CD14-positive monocyte (primary cell): ENCODE data around the gene CCDC38. TPM values are rescaled to one million over a fixed set of nuclear protein-coding genes. Genes with fewer than 3 reads are reported as not detected.

Experiments
- DNase-seq, 3 donors: peaks; one replicate each; pipeline ENCODE4 v3.0.0-alpha.2; 2011 to 2022
- H2AFZ ChIP-seq: 2 replicates; pipeline ENCODE4 v1.6.0; 2012; ENCODE audit warnings: mild to moderate bottlenecking, low read depth, low read length, inconsistent platforms; ENCODE audit not compliant: insufficient read depth, poor library complexity, severe bottlenecking
- H3K27ac ChIP-seq, 2 donors: 1 replicate in 1 of 2; 2 replicates in 1 of 2; pipeline ENCODE4 v1.5.1; 2012 to 2013; ENCODE audit warnings: low read length in 2 of 2, control low read depth in 1 of 2, inconsistent platforms in 1 of 2, low read depth in 1 of 2, mild to moderate bottlenecking in 1 of 2
- H3K27me3 ChIP-seq, 2 donors: one replicate each; pipeline versions ENCODE4 v1.6.0 to v1.6.1; 2011 to 2013; ENCODE audit warnings: low read length in 2 of 2; ENCODE audit not compliant: control insufficient read depth in 2 of 2, insufficient read depth in 2 of 2
- H3K36me3 ChIP-seq, 2 donors: replicated peaks in 1 of 2; 1 replicate in 1 of 2; 2 replicates in 1 of 2; pipeline versions ENCODE4 v1.5.1 to v1.6.1; 2012 to 2013; ENCODE audit warnings: low read length in 2 of 2, control low read depth in 1 of 2, inconsistent platforms in 1 of 2, mild to moderate bottlenecking in 1 of 2; ENCODE audit not compliant: insufficient read depth in 2 of 2, control insufficient read depth in 1 of 2
- H3K4me1 ChIP-seq, 2 donors: 1 replicate in 1 of 2; 2 replicates in 1 of 2; pipeline versions ENCODE4 v1.5.1 to v1.6.1; 2012 to 2013; ENCODE audit warnings: low read length in 2 of 2, control low read depth in 1 of 2, inconsistent platforms in 1 of 2, mild to moderate bottlenecking in 1 of 2, moderate library complexity in 1 of 2; ENCODE audit not compliant: insufficient read depth in 2 of 2, control insufficient read depth in 1 of 2
- H3K4me2 ChIP-seq: replicated peaks from 2 replicates; pipeline ENCODE3; 2012; ENCODE audit warnings: low read length, moderate library complexity, mild to moderate bottlenecking; ENCODE audit not compliant: poor library complexity, severe bottlenecking; ENCODE audit errors: extremely low read depth
- H3K4me3 ChIP-seq, 3 experiments: fragments of 200-600 bp in 1 of 3; sonication (generic) in 1 of 3; replicated peaks in 1 of 3; 1 replicate in 2 of 3; 2 replicates in 1 of 3; pipeline ENCODE4 v1.5.1; 2011 to 2013; ENCODE audit warnings: low read length in 3 of 3, mild to moderate bottlenecking in 3 of 3, control low read depth in 2 of 3, low read depth in 2 of 3, inconsistent platforms in 1 of 3, moderate library complexity in 1 of 3
- H3K79me2 ChIP-seq: 2 replicates; pipeline ENCODE4 v1.6.0; 2012; ENCODE audit warnings: mild to moderate bottlenecking, control low read depth, inconsistent platforms, low read length, moderate library complexity; ENCODE audit not compliant: insufficient read depth
- H3K9ac ChIP-seq: 2 replicates; pipeline ENCODE4 v1.6.0; 2017; ENCODE audit warnings: low read length, mild to moderate bottlenecking; ENCODE audit not compliant: insufficient read depth, poor library complexity, severe bottlenecking
- H3K9me3 ChIP-seq, 2 donors: replicated peaks in 1 of 2; 1 replicate in 1 of 2; 2 replicates in 1 of 2; pipeline versions ENCODE4 v1.5.1 to v1.6.1; 2012 to 2013; ENCODE audit warnings: low read length in 2 of 2, control low read depth in 1 of 2; ENCODE audit not compliant: control insufficient read depth in 1 of 2, insufficient read depth in 1 of 2
- H4K20me1 ChIP-seq: 2 replicates; pipeline ENCODE4 v1.6.0; 2012; ENCODE audit warnings: mild to moderate bottlenecking, low read length, control low read depth, moderate library complexity; ENCODE audit not compliant: insufficient read depth
- H3K27ac Mint-ChIP-seq, 7 donors: one replicate each; pipeline ENCODE4 v1.8.0; 2020; ENCODE audit warnings: mild to moderate bottlenecking in 7 of 7, mixed read lengths in 7 of 7, moderate library complexity in 6 of 7, inconsistent platforms in 2 of 7
- H3K27me3 Mint-ChIP-seq, 3 donors: one replicate each; pipeline ENCODE4 v1.8.0; 2021 to 2022; ENCODE audit warnings: low read depth in 3 of 3, mild to moderate bottlenecking in 3 of 3, mixed read lengths in 3 of 3, moderate library complexity in 3 of 3, inconsistent platforms in 1 of 3
- H3K36me3 Mint-ChIP-seq, 2 donors: one replicate each; pipeline ENCODE4 v1.8.0; 2020; ENCODE audit warnings: mixed read lengths in 2 of 2, inconsistent platforms in 1 of 2, mild to moderate bottlenecking in 1 of 2
- H3K4me1 Mint-ChIP-seq: one replicate; pipeline ENCODE4 v1.8.0; 2020; ENCODE audit warnings: mild to moderate bottlenecking, mixed read lengths
- H3K4me3 Mint-ChIP-seq, 2 donors: one replicate each; pipeline ENCODE4 v1.8.0; 2020; ENCODE audit warnings: mild to moderate bottlenecking in 2 of 2, mixed read lengths in 2 of 2, moderate library complexity in 1 of 2
- H3K9me3 Mint-ChIP-seq, 7 donors: one replicate each; pipeline ENCODE4 v1.8.0; 2020 to 2022; ENCODE audit warnings: mixed read lengths in 7 of 7, mild to moderate bottlenecking in 6 of 7, moderate library complexity in 6 of 7, inconsistent platforms in 2 of 7
- WGBS: methylation state at CpG from one replicate; pipeline ENCODE4 v1.1.5; 2013; ENCODE audit warnings: missing lambda C conversion rate; ENCODE audit not compliant: insufficient coverage; 5-methylcytosine and 5-hydroxymethylcytosine counted together
- intact Hi-C, 2 donors: fragments of 100-400 bp; cut with micrococcal nuclease; formaldehyde crosslinking; loops; one replicate each; pipeline versions ENCODE4 v1.15.0 to v1.15.1; 2023
- polyA plus RNA-seq, 3 donors: library from polyadenylated mRNA; depleted of rRNA in 1 of 3; unstranded in 2 of 3; stranded (reverse) in 1 of 3; fragments of 300-500 nt in 2 of 3; fragments of >200 nt in 1 of 3; fragmentation: Illumina TruSeq in 2 of 3; gene quantifications; 1 replicate in 2 of 3; 2 replicates in 1 of 3; pipeline ENCODE4 v1.2.3, GENCODE V29; 2012 to 2021
- TF ChIP-seq, protein P1 (sequence below): fragments of 200-600 bp; IDR thresholded peaks from one replicate; pipeline ENCODE4 v1.8.0; 2022; ENCODE audit warnings: antibody characterized with exemption, mild to moderate bottlenecking

Gene CCDC38
- polyA plus RNA-seq, 3 donors = not detected

- WGBS = 95% methylated on average over 2 of the region's 3 CpGs
Measured at GRCh38 chr12:95909871-95910270, 32.5 kb downstream of the CCDC38 start.

GRCh38 chr12:95908573-95908972 lies 33.8 kb downstream of the CCDC38 start:
- Histone ChIP-seq H4K20me1 (no peaks in the 10 kb centered on the region), H3K4me3 (no peak overlapping the region), H2AFZ (no peak overlapping the region), H3K9ac (no peak overlapping the region), H3K4me1 (no peaks in the 10 kb centered on the region), H3K27ac (no peak overlapping the region), H3K4me2 (no peak overlapping the region), H3K27me3 (peaks cover 6 to 13% of the 10 kb centered on the region in 2 donors), H3K9me3 (no peaks in the 10 kb centered on the region), H3K79me2 (no peaks in the 10 kb centered on the region), H3K36me3 (no peaks in the 10 kb centered on the region)
- Mint-ChIP-seq H3K9me3 (peaks cover 0 to 6% (median 2%) of the 10 kb centered on the region in 7 donors), H3K4me3 (no peak overlapping the region), H3K4me1 (peaks cover 4% of the 10 kb centered on the region), H3K27me3 (peaks cover 4 to 18% (median 4%) of the 10 kb centered on the region in 3 donors), H3K36me3 (no peaks in the 10 kb centered on the region), H3K27ac (no peak overlapping the region)
- no peak for DNase-seq
- TF ChIP-seq, protein P1, sequence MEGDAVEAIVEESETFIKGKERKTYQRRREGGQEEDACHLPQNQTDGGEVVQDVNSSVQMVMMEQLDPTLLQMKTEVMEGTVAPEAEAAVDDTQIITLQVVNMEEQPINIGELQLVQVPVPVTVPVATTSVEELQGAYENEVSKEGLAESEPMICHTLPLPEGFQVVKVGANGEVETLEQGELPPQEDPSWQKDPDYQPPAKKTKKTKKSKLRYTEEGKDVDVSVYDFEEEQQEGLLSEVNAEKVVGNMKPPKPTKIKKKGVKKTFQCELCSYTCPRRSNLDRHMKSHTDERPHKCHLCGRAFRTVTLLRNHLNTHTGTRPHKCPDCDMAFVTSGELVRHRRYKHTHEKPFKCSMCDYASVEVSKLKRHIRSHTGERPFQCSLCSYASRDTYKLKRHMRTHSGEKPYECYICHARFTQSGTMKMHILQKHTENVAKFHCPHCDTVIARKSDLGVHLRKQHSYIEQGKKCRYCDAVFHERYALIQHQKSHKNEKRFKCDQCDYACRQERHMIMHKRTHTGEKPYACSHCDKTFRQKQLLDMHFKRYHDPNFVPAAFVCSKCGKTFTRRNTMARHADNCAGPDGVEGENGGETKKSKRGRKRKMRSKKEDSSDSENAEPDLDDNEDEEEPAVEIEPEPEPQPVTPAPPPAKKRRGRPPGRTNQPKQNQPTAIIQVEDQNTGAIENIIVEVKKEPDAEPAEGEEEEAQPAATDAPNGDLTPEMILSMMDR = no peak
- intact Hi-C loops = no loop called here

More at GRCh38 chr12:95909871-95910270, 32.5 kb downstream of the CCDC38 start:
- no peak for DNase-seq
- H3K9me3 Mint-ChIP-seq = peaks cover 0 to 4% (median 0%) of the 10 kb centered on the region in 7 donors
- H3K4me1 Mint-ChIP-seq = peaks cover 4% of the 10 kb centered on the region
- no peaks in the 10 kb centered on the region for H3K36me3 Mint-ChIP-seq
- Histone ChIP-seq H3K4me1 (no peaks in the 10 kb centered on the region), H3K27me3 (peaks cover 0 to 6% of the 10 kb centered on the region in 2 donors), H2AFZ (no peak overlapping the region), H3K9ac (no peak overlapping the region), H3K4me3 (no peak overlapping the region), H4K20me1 (no peaks in the 10 kb centered on the region), H3K79me2 (no peaks in the 10 kb centered on the region), H3K4me2 (no peak overlapping the region), H3K9me3 (no peaks in the 10 kb centered on the region), H3K27ac (no peak overlapping the region), H3K36me3 (no peaks in the 10 kb centered on the region)
- H3K4me3 Mint-ChIP-seq = no peak overlapping the region
- peaks cover 4 to 15% (median 4%) of the 10 kb centered on the region in 3 donors for H3K27me3 Mint-ChIP-seq
- intact Hi-C loops = no loop called here
- no peak overlapping the region for H3K27ac Mint-ChIP-seq
- TF ChIP-seq, protein P1 = no peak
